Endothelial cell of umbilical vein (primary cell): Measurements from ENCODE around the gene DDB1. TPM values are rescaled to one million over a fixed set of nuclear protein-coding genes. Genes with fewer than 3 reads are reported as not detected.
A peak's percentile ranks its signal among the peaks of the same experiment; 100 is the strongest.

Source experiments
- BruUV-seq: library from RNA; stranded (reverse); fragments of 400-500 nt; replicated peaks from 2 replicates; lab custom pipeline; 2021; lab: Mats Ljungman, UMichigan
- CTCF ChIA-PET: fragments of 300-600, 350-600 bp; sonication (Branson Sonifier 250); formaldehyde crosslinking; loops from one replicate; lab custom pipeline; 2021; ENCODE audit warnings: antibody characterized with exemption, inconsistent platforms; lab: Charles Lee
- POLR2A ChIA-PET: fragments of 300-600, 350-600 bp; sonication (Branson Sonifier 250); formaldehyde crosslinking; loops from one replicate; lab custom pipeline; 2021; ENCODE audit warnings: antibody characterized with exemption, inconsistent platforms; lab: Charles Lee
- DNase-seq: peaks from one replicate; pipeline ENCODE4 v3.0.0-alpha.2; 2011; ENCODE audit warnings: low read depth, low spot score
- FAIRE-seq: peaks from 2 replicates; lab custom pipeline; 2011; peaks lifted over from hg19 to GRCh38; lab: Jason Lieb, UNC
- H2AFZ ChIP-seq: 2 replicates; pipeline ENCODE4 v1.6.0; 2012; ENCODE audit warnings: low read depth, low read length, control low read depth, inconsistent platforms
- H3K27ac ChIP-seq: 2 replicates; pipeline ENCODE4 v1.5.1; 2011; ENCODE audit warnings: low read depth, mild to moderate bottlenecking, control low read depth, low read length, moderate library complexity; ENCODE audit not compliant: insufficient read depth
- H3K27me3 ChIP-seq, 2 experiments: 2 replicates each; pipeline versions ENCODE4 v1.6.0 to v1.6.1; 2011; ENCODE audit warnings: low read length in 2 of 2, mixed read lengths in 1 of 2; ENCODE audit not compliant: control insufficient read depth in 2 of 2, insufficient read depth in 2 of 2
- H3K36me3 ChIP-seq, 2 experiments: 2 replicates in 1 of 2; 3 replicates in 1 of 2; pipeline ENCODE4 v1.5.1; 2011; ENCODE audit warnings: low read length in 2 of 2, mild to moderate bottlenecking in 1 of 2, moderate library complexity in 1 of 2; ENCODE audit not compliant: control insufficient read depth in 2 of 2, insufficient read depth in 2 of 2; ENCODE audit errors: extremely low read depth in 1 of 2
- H3K4me1 ChIP-seq: 3 replicates; pipeline ENCODE4 v1.5.1; 2011; ENCODE audit warnings: mild to moderate bottlenecking, low read length; ENCODE audit not compliant: control insufficient read depth, insufficient read depth; ENCODE audit errors: extremely low read depth
- H3K4me2 ChIP-seq: 2 replicates; pipeline ENCODE4 v1.6.1; 2011; ENCODE audit warnings: low read length, control low read depth, mixed read lengths; ENCODE audit not compliant: insufficient read depth
- H3K4me3 ChIP-seq, 3 experiments: fragments of 200-600 bp in 1 of 3; sonication (generic), shearing (Covaris generic) in 1 of 3; replicated peaks in 1 of 3; 2 replicates each; pipeline ENCODE4 v1.5.1; 2011 to 2016; ENCODE audit warnings: control low read depth in 3 of 3, low read length in 3 of 3, mild to moderate bottlenecking in 2 of 3, inconsistent platforms in 1 of 3, low read depth in 1 of 3, moderate library complexity in 1 of 3; ENCODE audit not compliant: insufficient read depth in 1 of 3
- H3K79me2 ChIP-seq: 2 replicates; pipeline ENCODE4 v1.6.0; 2012; ENCODE audit warnings: low read length, inconsistent platforms; ENCODE audit not compliant: control insufficient read depth, insufficient read depth
- H3K9ac ChIP-seq: replicated peaks from 2 replicates; pipeline ENCODE3; 2011; ENCODE audit warnings: low read length, control low read depth; ENCODE audit not compliant: insufficient read depth; ENCODE audit errors: extremely low read depth
- H3K9me1 ChIP-seq: replicated peaks from 3 replicates; pipeline ENCODE4 v1.6.0; 2011; ENCODE audit warnings: mild to moderate bottlenecking, low read length; ENCODE audit not compliant: control insufficient read depth, insufficient read depth; ENCODE audit errors: extremely low read depth
- H3K9me3 ChIP-seq: replicated peaks from 2 replicates; pipeline ENCODE4 v1.5.1; 2012; ENCODE audit warnings: low read length, inconsistent platforms; ENCODE audit not compliant: control insufficient read depth, insufficient read depth
- H4K20me1 ChIP-seq: replicated peaks from 2 replicates; pipeline ENCODE3; 2011; ENCODE audit warnings: mild to moderate bottlenecking, low read length; ENCODE audit not compliant: control insufficient read depth, insufficient read depth; ENCODE audit errors: extremely low read depth
- CTCF ChIP-seq, 2 donors: IDR thresholded peaks; 1 replicate in 1 of 2; 2 replicates in 1 of 2; pipeline ENCODE4 v1.5.1; 2011; ENCODE audit warnings: low read length in 2 of 2, mild to moderate bottlenecking in 2 of 2, moderate library complexity in 2 of 2, control low read depth in 1 of 2, inconsistent platforms in 1 of 2, low read depth in 1 of 2; ENCODE audit not compliant: insufficient read depth in 1 of 2; ENCODE audit errors: extremely low read depth in 1 of 2
- EZH2 ChIP-seq: IDR thresholded peaks from 2 replicates; pipeline ENCODE4 v1.6.1; 2012; ENCODE audit warnings: borderline replicate concordance, low read depth, mild to moderate bottlenecking, moderate library complexity, low read length, inconsistent platforms; ENCODE audit not compliant: severe bottlenecking
- FOS ChIP-seq: IDR thresholded peaks from 2 replicates; pipeline ENCODE4 v1.6.1; 2011; ENCODE audit warnings: mild to moderate bottlenecking, low read length, moderate library complexity, borderline replicate concordance; ENCODE audit not compliant: insufficient read depth
- GATA2 ChIP-seq: IDR thresholded peaks from 2 replicates; pipeline ENCODE4 v1.7.0; 2011; ENCODE audit warnings: low read depth, mild to moderate bottlenecking, moderate library complexity, mixed read lengths, low read length; ENCODE audit not compliant: insufficient read length, insufficient read depth
- JUN ChIP-seq: IDR thresholded peaks from 2 replicates; pipeline ENCODE4 v1.6.1; 2011; ENCODE audit warnings: borderline replicate concordance, low read depth; ENCODE audit not compliant: insufficient read length, insufficient read depth
- MYC ChIP-seq: IDR thresholded peaks from one replicate; pipeline ENCODE4 v1.6.1; 2011; ENCODE audit warnings: mild to moderate bottlenecking, low read depth, low read length
- POLR2A ChIP-seq: IDR thresholded peaks from 2 replicates; pipeline ENCODE4 v1.6.1; 2012; ENCODE audit warnings: low read depth, mild to moderate bottlenecking, control low read depth, low read length
- POLR2AphosphoS5 ChIP-seq: IDR thresholded peaks from 2 replicates; pipeline ENCODE4 v1.6.1; 2012; ENCODE audit warnings: low read depth, mild to moderate bottlenecking, control low read depth, low read length, moderate library complexity; ENCODE audit not compliant: insufficient read depth
- dilution Hi-C: fragments of 300-500 bp; cut with MboI; formaldehyde crosslinking; loops from one replicate; pipeline ENCODE4 v1.15.0; 2019; ENCODE audit warnings: low sequenced_read_pairs; ENCODE audit not compliant: extremely low pct_ligation_motif_present
- intact Hi-C: fragments of 100-400 bp; cut with micrococcal nuclease; formaldehyde crosslinking; loops from one replicate; pipeline ENCODE4 v1.10.0; 2022
- polyA plus RNA-seq, 4 experiments: library from polyadenylated mRNA; depleted of rRNA in 3 of 4; stranded (reverse) in 3 of 4; unstranded in 1 of 4; fragments of >200 nt; gene quantifications; 2 replicates each; pipeline versions ENCODE4 v1.2.1 to v1.2.3, GENCODE V29; 2011 to 2012; ENCODE audit warnings: missing spikeins in 1 of 4
- total RNA-seq: library from RNA; stranded (reverse); gene quantifications from 2 replicates; pipeline ENCODE4 v1.2.3, GENCODE V29; 2021
- TF ChIP-seq, protein P1 (sequence below): IDR thresholded peaks from 2 replicates; pipeline ENCODE4 v1.6.1; 2011; ENCODE audit not compliant: insufficient read depth, insufficient read length

Gene DDB1
- total and polyA plus RNA-seq, 2 donors (not counting 3 experiments of a cell fraction or from before 2014, with no cell fraction given) = 229 to 230 TPM

- Histone ChIP-seq H3K4me2 (peak overlapping the region; percentile 84), H2AFZ (peak overlapping the region; percentile 46), H3K36me3 (peaks cover 0 to 8% of the 10 kb centered on the region in 2 experiments), H3K9me1 (no peaks in the 10 kb centered on the region), H3K79me2 (peaks cover 26% of the 10 kb centered on the region), H3K9ac (peak overlapping the region; percentile 86), H3K27me3 (no peaks in the 10 kb centered on the region), H3K4me3 (peak overlapping the region; percentile 53 to 83 (median 76)), H3K9me3 (no peaks in the 10 kb centered on the region), H4K20me1 (no peaks in the 10 kb centered on the region), H3K27ac (peak overlapping the region; percentile 63), H3K4me1 (peaks cover 18% of the 10 kb centered on the region)
- dilution Hi-C loops (no loop called here), intact Hi-C loops (loop anchor here (1.0 kb wide), 1 partner anchor 13 kb away; no protein-coding TSS in a partner anchor)
- peak; percentile 31 for FAIRE-seq
- ChIA-PET CTCF (interaction anchor here (0.9 to 10.8 kb wide), 6 partner anchors 12 to 62 kb away, joined by 3 to 89 read pairs (median 6); partner anchors contain the start of gene TMEM216), POLR2A (interaction anchor here (0.8 to 2.3 kb wide), 8 partner anchors 9 to 32 kb away, joined by 3 to 17 read pairs (median 4); partner anchors contain the start of genes DDB1 and TKFC)
- TSS peak; percentile 58 for BruUV-seq
- TF ChIP-seq JUN = no peak
- no peak for TF ChIP-seq POLR2A
- no peak for TF ChIP-seq FOS
- TF ChIP-seq POLR2AphosphoS5 = no peak
- TF ChIP-seq MYC = no peak
- no peak for TF ChIP-seq CTCF (IDR thresholded peaks at IDR 0.05; ENCODE audit: extremely low read depth in 1 of 2, insufficient read depth in 1 of 2, low read depth in 1 of 2, low read length in 2 of 2)
- TF ChIP-seq, protein P1, sequence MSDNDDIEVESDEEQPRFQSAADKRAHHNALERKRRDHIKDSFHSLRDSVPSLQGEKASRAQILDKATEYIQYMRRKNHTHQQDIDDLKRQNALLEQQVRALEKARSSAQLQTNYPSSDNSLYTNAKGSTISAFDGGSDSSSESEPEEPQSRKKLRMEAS = no peak
- TF ChIP-seq GATA2 = no peak
- TF ChIP-seq EZH2 = no peak
- DNase-seq = no peak
These were observed 28.4 kb upstream of the DDB1 start for GRCh38 chr11:61361237-61361740.
